PC-9 (cell line): ENCODE measurements around the gene RPS3A. TPM values are rescaled to one million over a fixed set of nuclear protein-coding genes. Genes with fewer than 3 reads are reported as not detected.
"Not testable (repeated sequence)": the region's sequence is repeated elsewhere in the genome, so short reads cannot be mapped to it uniquely, and the experiment has no call there.

Experiments
- BruUV-seq: library from RNA; stranded (reverse); fragments of 400-500 nt; replicated peaks from 2 replicates; lab custom pipeline; 2021; lab: Mats Ljungman, UMichigan
- CTCF ChIA-PET: fragments of 300-600 bp; sonication (Branson Sonifier 250); formaldehyde crosslinking; loops from one replicate; lab custom pipeline; 2022; ENCODE audit warnings: antibody characterized with exemption; lab: Charles Lee
- POLR2A ChIA-PET: fragments of 300-600 bp; sonication (Branson Sonifier 250); formaldehyde crosslinking; loops from one replicate; lab custom pipeline; 2022; ENCODE audit warnings: antibody characterized with exemption; ENCODE audit not compliant: unreplicated experiment; lab: Charles Lee
- DNase-seq, 2 experiments: peaks; one replicate each; pipeline versions ENCODE4 v3.0.0 to v3.0.0-alpha.2; 2015 to 2022; ENCODE audit warnings: mixed read lengths in 1 of 2
- H2AFZ ChIP-seq: fragments of 200-600 bp; sonication (generic); 2 replicates; pipeline ENCODE4 v1.8.1; 2017; ENCODE audit warnings: antibody characterized with exemption
- H3F3A ChIP-seq: fragments of 200-600 bp; sonication (generic); 2 replicates; pipeline ENCODE4 v1.8.1; 2017; ENCODE audit warnings: antibody characterized with exemption, mild to moderate bottlenecking, low read depth; ENCODE audit not compliant: insufficient read depth
- H3K27ac ChIP-seq: fragments of 200-600 bp; sonication (generic); 2 replicates; pipeline ENCODE4 v1.6.1; 2016; ENCODE audit warnings: mixed run types
- H3K27me3 ChIP-seq: fragments of 200-600 bp; sonication (generic); 2 replicates; pipeline ENCODE4 v1.6.1; 2016; ENCODE audit warnings: low read depth, mixed run types; ENCODE audit not compliant: insufficient read depth
- H3K36me3 ChIP-seq: fragments of 200-600 bp; sonication (generic); 2 replicates; pipeline ENCODE4 v1.6.1; 2016; ENCODE audit warnings: low read depth, mixed run types
- H3K4me1 ChIP-seq: fragments of 200-600 bp; sonication (generic); replicated peaks from 2 replicates; pipeline ENCODE4 v1.6.1; 2016; ENCODE audit warnings: mixed run types; ENCODE audit not compliant: insufficient read depth
- H3K4me2 ChIP-seq: fragments of 200-600 bp; sonication (generic); 2 replicates; pipeline ENCODE4 v1.6.1; 2017; ENCODE audit warnings: mixed run types
- H3K4me3 ChIP-seq: fragments of 200-600 bp; sonication (generic); 2 replicates; pipeline ENCODE4 v1.6.1; 2016; ENCODE audit warnings: mixed run types
- H3K79me2 ChIP-seq: fragments of 200-600 bp; sonication (generic); 2 replicates; pipeline ENCODE4 v1.6.1; 2017; ENCODE audit warnings: low read depth, mixed run types
- H3K9me2 ChIP-seq: fragments of 200-600 bp; sonication (generic); 2 replicates; pipeline ENCODE4 v1.8.1; 2017; ENCODE audit warnings: mild to moderate bottlenecking; ENCODE audit not compliant: insufficient read depth
- H3K9me3 ChIP-seq: fragments of 200-600 bp; sonication (generic); 2 replicates; pipeline ENCODE4 v1.8.1; 2016; ENCODE audit warnings: low read depth; ENCODE audit not compliant: insufficient read depth
- H4K20me1 ChIP-seq: fragments of 200-600 bp; sonication (generic); 2 replicates; pipeline ENCODE4 v1.8.1; 2017; ENCODE audit not compliant: insufficient read depth
- CTCF ChIP-seq: fragments of 200-600 bp; sonication (generic); conservative IDR thresholded peaks from 2 replicates; pipeline ENCODE4 v1.6.1; 2017; ENCODE audit warnings: mixed run types, antibody characterized with exemption, mild to moderate bottlenecking, moderate library complexity
- EZH2 ChIP-seq: fragments of 200-600 bp; sonication (generic); IDR thresholded peaks from 2 replicates; pipeline ENCODE4 v1.8.0; 2017; ENCODE audit warnings: antibody characterized with exemption, low read depth
- intact Hi-C: fragments of 100-400 bp; cut with micrococcal nuclease; formaldehyde crosslinking; loops from one replicate; pipeline ENCODE4 v1.10.0; 2022; ENCODE audit not compliant: unreplicated experiment
- total RNA-seq: library from RNA; stranded (reverse); gene quantifications from 2 replicates; pipeline ENCODE4 v1.2.3, GENCODE V29; 2021

The RPS3A gene
- total RNA-seq, 1 experiment from 2014 or later = 1,663 TPM

GRCh38 chr4:151129796-151130195 lies 30.4 kb downstream of the RPS3A start:
- Histone ChIP-seq H3K9me2 (no peaks in the 10 kb centered on the region), H2AFZ (no peak overlapping the region), H3K4me1 (no peaks in the 10 kb centered on the region), H3F3A (no peaks in the 10 kb centered on the region), H3K79me2 (no peaks in the 10 kb centered on the region), H3K9me3 (no peaks in the 10 kb centered on the region), H3K27me3 (no peaks in the 10 kb centered on the region), H3K4me2 (no peak overlapping the region), H3K27ac (no peak overlapping the region), H3K4me3 (no peak overlapping the region), H4K20me1 (no peaks in the 10 kb centered on the region), H3K36me3 (peaks cover 3% of the 10 kb centered on the region; the same call in 1 of the 2 replicates)
- no TSS peak for BruUV-seq
- DNase-seq = no peak
- TF ChIP-seq CTCF (no peak), EZH2 (no peak)
- CTCF ChIA-PET = no interaction called here
- POLR2A ChIA-PET = no interaction called here
- intact Hi-C loops = no loop called here

GRCh38 chr4:151133311-151133710 lies 33.9 kb downstream of the RPS3A start:
- Histone ChIP-seq H2AFZ (no peak overlapping the region), H3K9me3 (no peaks in the 10 kb centered on the region), H3K79me2 (no peaks in the 10 kb centered on the region), H3K4me3 (no peak overlapping the region), H3F3A (no peaks in the 10 kb centered on the region), H3K36me3 (peaks cover 9% of the 10 kb centered on the region; the same call in 1 of the 2 replicates), H3K4me1 (no peaks in the 10 kb centered on the region), H3K4me2 (no peak overlapping the region), H3K9me2 (no peaks in the 10 kb centered on the region), H4K20me1 (no peaks in the 10 kb centered on the region), H3K27me3 (no peaks in the 10 kb centered on the region), H3K27ac (no peak overlapping the region)
- CTCF ChIA-PET = no interaction called here
- POLR2A ChIA-PET = no interaction called here
- intact Hi-C loops = no loop called here
- TF ChIP-seq EZH2 = no peak
- TF ChIP-seq CTCF = no peak
- BruUV-seq = no TSS peak
- no peak for DNase-seq

GRCh38 chr4:151136048-151136447 lies 36.6 kb downstream of the RPS3A start:
- BruUV-seq = not testable (repeated sequence)

GRCh38 chr4:151139814-151140213 lies 40.4 kb downstream of the RPS3A start:
- H3K9me2 ChIP-seq = no peaks in the 10 kb centered on the region
- H3K36me3 ChIP-seq = peaks cover 6% of the 10 kb centered on the region; the same call in 1 of the 2 replicates
- no TSS peak for BruUV-seq
- CTCF ChIA-PET = interaction anchor here (0.5 kb wide), 1 partner anchor 158 kb away, joined by 7 read pairs; no protein-coding TSS in a partner anchor
- no peak overlapping the region for H2AFZ ChIP-seq
- H3K4me2 ChIP-seq = no peak overlapping the region
- no peaks in the 10 kb centered on the region for H3K79me2 ChIP-seq
- no peaks in the 10 kb centered on the region for H3K4me1 ChIP-seq
- no peak overlapping the region for H3K4me3 ChIP-seq
- H3K27ac ChIP-seq = no peak overlapping the region
- TF ChIP-seq CTCF = no peak
- H3K9me3 ChIP-seq = no peaks in the 10 kb centered on the region
- no peak for DNase-seq
- POLR2A ChIA-PET = interaction anchor here (0.7 kb wide), 1 partner anchor 530 kb away, joined by 3 read pairs; no protein-coding TSS in a partner anchor
- no peaks in the 10 kb centered on the region for H4K20me1 ChIP-seq
- intact Hi-C loops = no loop called here
- no peaks in the 10 kb centered on the region for H3F3A ChIP-seq
- no peaks in the 10 kb centered on the region for H3K27me3 ChIP-seq

More at GRCh38 chr4:151136048-151136447, 36.6 kb downstream of the RPS3A start:
- H3K9me2 ChIP-seq, H3K79me2 ChIP-seq, H3K27ac ChIP-seq, DNase-seq, H3K27me3 ChIP-seq, H2AFZ ChIP-seq, H3K4me3 ChIP-seq, H4K20me1 ChIP-seq, H3F3A ChIP-seq, CTCF ChIA-PET, H3K4me1 ChIP-seq, H3K9me3 ChIP-seq, intact Hi-C loops, H3K36me3 ChIP-seq, H3K4me2 ChIP-seq: not testable (repeated sequence)
- POLR2A ChIA-PET = interaction anchor here (0.6 kb wide), 1 partner anchor 81 kb away, joined by 4 read pairs; no protein-coding TSS in a partner anchor
